NCI-H1930 (cell line): ENCODE measurements around the gene SWAP70.
"Not testable (repeated sequence)": the region's sequence is repeated elsewhere in the genome, so short reads cannot be mapped to it uniquely, and the experiment has no call there.

Source experiments
- DNase-seq, 2 experiments: peaks; one replicate each; lab custom pipeline; 2025; lab: John Stamatoyannopoulos, UW

The SWAP70 gene

GRCh38 chr11:9692691-9693090 is 28.8 kb downstream of the SWAP70 start:
- DNase-seq, result no peak

- no peak for DNase-seq
Measured at GRCh38 chr11:9693801-9694553, 30.1 kb downstream of the SWAP70 start.

GRCh38 chr11:9695228-9695627 is 31.4 kb downstream of the SWAP70 start:
- DNase-seq, result not testable (repeated sequence)

GRCh38 chr11:9697766-9698165 is 33.9 kb downstream of the SWAP70 start:
- no peak for DNase-seq

- DNase-seq, result no peak
Measured at GRCh38 chr11:9700105-9700801, 36.4 kb downstream of the SWAP70 start.

GRCh38 chr11:9701799-9702198 is 37.9 kb downstream of the SWAP70 start:
- no peak for DNase-seq

- DNase-seq, result no peak
Measured at GRCh38 chr11:9703280-9703679, 39.4 kb downstream of the SWAP70 start.

GRCh38 chr11:9704037-9704436 is 40.2 kb downstream of the SWAP70 start:
- DNase-seq, result no peak

- DNase-seq, result no peak
Measured at GRCh38 chr11:9704620-9705019, 40.7 kb downstream of the SWAP70 start.

GRCh38 chr11:9705361-9705760 is 41.5 kb downstream of the SWAP70 start:
- DNase-seq, result not testable (repeated sequence)

GRCh38 chr11:9708544-9708943 is 44.7 kb downstream of the SWAP70 start:
- no peak for DNase-seq

- DNase-seq, result no peak
Measured at GRCh38 chr11:9710223-9710622, 46.3 kb downstream of the SWAP70 start.

- DNase-seq, result no peak
Measured at GRCh38 chr11:9710852-9711251, 47.0 kb downstream of the SWAP70 start.

- DNase-seq, result no peak
Measured at GRCh38 chr11:9711454-9712307, 47.8 kb downstream of the SWAP70 start.

GRCh38 chr11:9714272-9714940 is 50.5 kb downstream of the SWAP70 start:
- no peak for DNase-seq

- no peak for DNase-seq
Measured at GRCh38 chr11:9716275-9717039, 52.6 kb downstream of the SWAP70 start.

GRCh38 chr11:9717040-9717357 is 53.1 kb downstream of the SWAP70 start:
- DNase-seq, result no peak

GRCh38 chr11:9717719-9718118 is 53.8 kb downstream of the SWAP70 start:
- DNase-seq, result no peak

- DNase-seq, result no peak
Measured at GRCh38 chr11:9718147-9718546, 54.3 kb downstream of the SWAP70 start.

GRCh38 chr11:9719566-9720289 is 55.9 kb downstream of the SWAP70 start:
- no peak for DNase-seq

GRCh38 chr11:9720290-9720630 is 56.4 kb downstream of the SWAP70 start:
- DNase-seq, result no peak
